K562 (cell line): ENCODE measurements around the gene MED29. TPM values are rescaled to one million over a fixed set of nuclear protein-coding genes. Genes with fewer than 3 reads are reported as not detected.

Experiments
- CUX1 ChIP-seq: fragments of 200-800 bp; sonication (Bioruptor generic); IDR thresholded peaks from 2 replicates; pipeline ENCODE4 v1.6.1; 2016; ENCODE audit warnings: missing genetic modification characterization, missing compliant biosample characterization
- ELK1 ChIP-seq: sonication (generic); formaldehyde crosslinking; IDR thresholded peaks from 2 replicates; pipeline ENCODE4 v1.8.1; 2022; ENCODE audit warnings: missing genetic modification reagents
- MXI1 ChIP-seq: IDR thresholded peaks from 2 replicates; pipeline ENCODE4 v1.6.1; 2011; ENCODE audit warnings: low read depth, mild to moderate bottlenecking, improper control_type of control experiment, low read length
- NCOA4 ChIP-seq: fragments of 450-650 bp; IDR thresholded peaks from 2 replicates; pipeline ENCODE4 v1.6.1; 2018; ENCODE audit warnings: mild to moderate bottlenecking; ENCODE audit not compliant: partially characterized antibody
- NFATC3 ChIP-seq: fragments of 450-650 bp; IDR thresholded peaks from 2 replicates; pipeline ENCODE4 v1.6.1; 2017; ENCODE audit warnings: mild to moderate bottlenecking
- POLR2AphosphoS5 ChIP-seq: IDR thresholded peaks from 2 replicates; pipeline ENCODE4 v1.6.1; 2011; ENCODE audit warnings: mild to moderate bottlenecking, low read depth, low read length, moderate library complexity; ENCODE audit not compliant: control insufficient read depth, insufficient read depth
- POLR2G ChIP-seq: fragments of 200-400 bp; formaldehyde crosslinking; IDR thresholded peaks from 2 replicates; pipeline ENCODE4 v1.6.1; 2017; ENCODE audit warnings: low read depth, mild to moderate bottlenecking, antibody characterized with exemption, low read length, moderate library complexity
- RBM14 ChIP-seq: fragments of 200-400 bp; formaldehyde crosslinking; IDR thresholded peaks from 2 replicates; pipeline ENCODE4 v1.6.1; 2018; ENCODE audit warnings: low read depth, mild to moderate bottlenecking, low read length, moderate library complexity, borderline replicate concordance; ENCODE audit not compliant: insufficient read depth
- RUNX1 ChIP-seq: sonication (generic); IDR thresholded peaks from 2 replicates; pipeline ENCODE4 v1.6.1; 2016; ENCODE audit warnings: antibody characterized with exemption, low read depth
- SIN3A ChIP-seq, 2 experiments: fragments of 150-350 bp in 1 of 2; IDR thresholded peaks; 2 replicates each; pipeline ENCODE4 v1.6.1; 2011 to 2016; ENCODE audit warnings: borderline replicate concordance in 2 of 2, low read depth in 2 of 2, low read length in 2 of 2, mild to moderate bottlenecking in 2 of 2, moderate library complexity in 2 of 2; ENCODE audit not compliant: control insufficient read depth in 1 of 2
- SP2 ChIP-seq: IDR thresholded peaks from 2 replicates; pipeline ENCODE4 v1.6.1; 2011; ENCODE audit warnings: mild to moderate bottlenecking, low read depth, low read length, moderate library complexity; ENCODE audit not compliant: poor library complexity, severe bottlenecking; ENCODE audit errors: extremely low read depth
- TRIM24 ChIP-seq, 2 experiments: fragments of 450-650 bp; IDR thresholded peaks; 2 replicates each; pipeline ENCODE4 v1.6.1; 2016
- ZFX ChIP-seq: sonication (generic); formaldehyde crosslinking; IDR thresholded peaks from 2 replicates; pipeline ENCODE4 v1.8.0; 2022; ENCODE audit warnings: mild to moderate bottlenecking, missing genetic modification reagents, moderate library complexity
- ZNF431 ChIP-seq: sonication (generic); formaldehyde crosslinking; IDR thresholded peaks from 2 replicates; pipeline ENCODE4 v1.8.0; 2022; ENCODE audit warnings: mild to moderate bottlenecking, missing genetic modification reagents
- polyA plus RNA-seq, 8 experiments: library from polyadenylated mRNA; depleted of rRNA in 4 of 8; stranded (reverse) in 5 of 8; unstranded in 3 of 8; fragments of >200 nt; fragmentation: Nextera tagmentation in 2 of 8; fragmentation: Illumina TruSeq in 1 of 8; extraction: Ambion mirVana in 2 of 8; extraction: Trizol in 1 of 8; gene quantifications; 2 replicates each; pipeline versions ENCODE4 v1.2.1 to v1.2.3, GENCODE V29; 2011 to 2014; ENCODE audit warnings: inconsistent platforms in 1 of 8, missing spikeins in 1 of 8
- total RNA-seq, 7 experiments: library from RNA; depleted of rRNA in 6 of 7; stranded (reverse); fragments of >200 nt in 6 of 7; fragmentation: Illumina TruSeq in 2 of 7; extraction: Trizol in 2 of 7; gene quantifications; 2 replicates each; pipeline versions ENCODE4 v1.2.1 to v1.2.3, GENCODE V29; 2011 to 2021; ENCODE audit warnings: low replicate concordance in 1 of 7
- TF ChIP-seq, protein P1 (sequence below), 2 experiments: fragments of 450-650 bp in 1 of 2; IDR thresholded peaks; 2 replicates each; pipeline ENCODE4 v1.6.1; 2011 to 2017; ENCODE audit warnings: low read depth in 2 of 2, antibody characterized with exemption in 1 of 2, borderline replicate concordance in 1 of 2, low read length in 1 of 2, mild to moderate bottlenecking in 1 of 2, mixed read lengths in 1 of 2; ENCODE audit not compliant: control insufficient read depth in 1 of 2

The MED29 gene
- total and polyA plus RNA-seq, 9 of the 15 experiments (the other 6 are each of a cell fraction or from before 2014, with no cell fraction given): 1.8 to 22.6 (median 12.4) TPM

DNA sequence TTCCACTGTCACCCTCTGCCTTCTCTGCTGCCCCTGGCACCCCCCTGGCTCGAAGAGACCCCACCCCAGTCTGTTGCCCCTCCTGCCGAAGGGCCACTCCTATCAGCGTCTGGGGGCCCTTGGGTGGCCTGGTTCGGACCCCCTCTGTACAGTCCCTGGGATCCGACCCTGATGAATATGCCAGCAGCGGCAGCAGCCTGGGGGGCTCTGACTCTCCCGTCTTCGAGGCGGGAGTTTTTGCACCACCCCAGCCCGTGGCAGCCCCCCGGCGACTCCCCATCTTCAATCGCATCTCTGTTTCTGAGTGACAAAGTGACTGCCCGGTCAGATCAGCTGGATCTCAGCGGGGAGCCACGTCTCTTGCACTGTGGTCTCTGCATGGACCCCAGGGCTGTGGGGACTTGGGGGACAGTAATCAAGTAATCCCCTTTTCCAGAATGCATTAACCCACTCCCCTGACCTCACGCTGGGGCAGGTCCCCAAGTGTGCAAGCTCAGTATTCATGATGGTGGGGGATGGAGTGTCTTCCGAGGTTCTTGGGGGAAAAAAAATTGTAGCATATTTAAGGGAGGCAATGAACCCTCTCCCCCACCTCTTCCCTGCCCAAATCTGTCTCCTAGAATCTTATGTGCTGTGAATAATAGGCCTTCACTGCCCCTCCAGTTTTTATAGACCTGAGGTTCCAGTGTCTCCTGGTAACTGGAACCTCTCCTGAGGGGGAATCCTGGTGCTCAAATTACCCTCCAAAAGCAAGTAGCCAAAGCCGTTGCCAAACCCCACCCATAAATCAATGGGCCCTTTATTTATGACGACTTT is 17.4 kb downstream of the MED29 start (continued):
- TF ChIP-seq SP2: no peak
- peak; percentile 67 for TF ChIP-seq POLR2G
- no peak for TF ChIP-seq RBM14
- TF ChIP-seq CUX1: no peak
- no peak for TF ChIP-seq RUNX1
- TF ChIP-seq, protein P1, sequence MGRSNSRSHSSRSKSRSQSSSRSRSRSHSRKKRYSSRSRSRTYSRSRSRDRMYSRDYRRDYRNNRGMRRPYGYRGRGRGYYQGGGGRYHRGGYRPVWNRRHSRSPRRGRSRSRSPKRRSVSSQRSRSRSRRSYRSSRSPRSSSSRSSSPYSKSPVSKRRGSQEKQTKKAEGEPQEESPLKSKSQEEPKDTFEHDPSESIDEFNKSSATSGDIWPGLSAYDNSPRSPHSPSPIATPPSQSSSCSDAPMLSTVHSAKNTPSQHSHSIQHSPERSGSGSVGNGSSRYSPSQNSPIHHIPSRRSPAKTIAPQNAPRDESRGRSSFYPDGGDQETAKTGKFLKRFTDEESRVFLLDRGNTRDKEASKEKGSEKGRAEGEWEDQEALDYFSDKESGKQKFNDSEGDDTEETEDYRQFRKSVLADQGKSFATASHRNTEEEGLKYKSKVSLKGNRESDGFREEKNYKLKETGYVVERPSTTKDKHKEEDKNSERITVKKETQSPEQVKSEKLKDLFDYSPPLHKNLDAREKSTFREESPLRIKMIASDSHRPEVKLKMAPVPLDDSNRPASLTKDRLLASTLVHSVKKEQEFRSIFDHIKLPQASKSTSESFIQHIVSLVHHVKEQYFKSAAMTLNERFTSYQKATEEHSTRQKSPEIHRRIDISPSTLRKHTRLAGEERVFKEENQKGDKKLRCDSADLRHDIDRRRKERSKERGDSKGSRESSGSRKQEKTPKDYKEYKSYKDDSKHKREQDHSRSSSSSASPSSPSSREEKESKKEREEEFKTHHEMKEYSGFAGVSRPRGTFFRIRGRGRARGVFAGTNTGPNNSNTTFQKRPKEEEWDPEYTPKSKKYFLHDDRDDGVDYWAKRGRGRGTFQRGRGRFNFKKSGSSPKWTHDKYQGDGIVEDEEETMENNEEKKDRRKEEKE (IDR thresholded peaks at IDR 0.05; ENCODE audit: borderline replicate concordance in 1 of 2, control insufficient read depth in 1 of 2, low read depth in 2 of 2, low read length in 1 of 2): peak in 1 of 2 experiments; percentile 61; a peak in 1 of 4 replicates
- no peak for TF ChIP-seq NFATC3
- no peak for TF ChIP-seq ZNF431
- TF ChIP-seq MXI1: 0 out of 2 replicates have a peak, but pooled peaks have one; percentile 27
- TF ChIP-seq ZFX (CRISPR knock-in tag): peak; percentile 30; the same call in 1 of the 2 replicates
- TF ChIP-seq SIN3A (IDR thresholded peaks at IDR 0.05; ENCODE audit: borderline replicate concordance in 2 of 2, control insufficient read depth in 1 of 2, low read depth in 2 of 2, low read length in 2 of 2): peak in 1 of 2 experiments; percentile 19; a peak in 1 of 4 replicates
- TF ChIP-seq TRIM24 (IDR thresholded peaks at IDR 0.05): no peak
- no peak for TF ChIP-seq NCOA4
- peak; percentile 33; the same call in 1 of the 2 replicates for TF ChIP-seq POLR2AphosphoS5
- no peak for TF ChIP-seq ELK1 (CRISPR knock-in tag)
